Mucosa of rectum (tissue), 2 donors: ENCODE measurements around the gene OR8B4.
"Not testable (repeated sequence)": the region's sequence is repeated elsewhere in the genome, so short reads cannot be mapped to it uniquely, and the experiment has no call there.

Experiments used
- H3K27ac ChIP-seq, 2 donors: one replicate each; pipeline ENCODE4 v1.7.0; 2013; ENCODE audit warnings: inconsistent platforms in 2 of 2, low read depth in 2 of 2, low read length in 2 of 2
- H3K27me3 ChIP-seq, 2 donors: one replicate each; pipeline ENCODE4 v1.7.0; 2013; ENCODE audit warnings: low read length in 2 of 2; ENCODE audit not compliant: control insufficient read depth in 2 of 2, insufficient read depth in 2 of 2
- H3K36me3 ChIP-seq, 2 donors: one replicate each; pipeline ENCODE4 v1.7.0; 2013; ENCODE audit warnings: low read length in 2 of 2; ENCODE audit not compliant: control insufficient read depth in 2 of 2, insufficient read depth in 2 of 2
- H3K4me1 ChIP-seq, 2 donors: one replicate each; pipeline ENCODE4 v1.7.0; 2013; ENCODE audit warnings: low read length in 2 of 2, mild to moderate bottlenecking in 1 of 2; ENCODE audit not compliant: control insufficient read depth in 2 of 2, insufficient read depth in 2 of 2
- H3K4me3 ChIP-seq, 2 donors: one replicate each; pipeline ENCODE4 v1.7.0; 2013; ENCODE audit warnings: low read length in 2 of 2
- H3K9ac ChIP-seq, 2 donors: one replicate each; pipeline ENCODE4 v1.7.0; 2013; ENCODE audit warnings: low read length in 2 of 2, low read depth in 1 of 2, mild to moderate bottlenecking in 1 of 2
- H3K9me3 ChIP-seq, 2 donors: one replicate each; pipeline ENCODE4 v1.7.0; 2013; ENCODE audit warnings: low read length in 2 of 2; ENCODE audit not compliant: control insufficient read depth in 2 of 2
- donor health status: healthy.
- donor health status: Normal muscosa, but diverticular disease.

The OR8B4 gene

GRCh38 chr11:124424384-124424921, at the start of gene OR8B4:
Gene OR8B4 (minus strand): TSS chr11:124424871. CDS start chr11:124424871, 0 bp downstream.
- H3K27me3 ChIP-seq, result peaks cover 0 to 5% of the 10 kb centered on the region in 2 donors
- no peak within 1 kb of the TSS for H3K4me3 ChIP-seq
- H3K27ac ChIP-seq, result no peak within 1 kb of the TSS
- no peaks in the 10 kb centered on the region for H3K36me3 ChIP-seq
- no peak within 1 kb of the TSS for H3K9ac ChIP-seq
- no peaks in the 10 kb centered on the region for H3K9me3 ChIP-seq
- H3K4me1 ChIP-seq, result no peaks in the 10 kb centered on the region

- Histone ChIP-seq H3K4me1 (no peaks in the 10 kb centered on the region), H3K4me3 (no peak overlapping the region), H3K27ac (no peak overlapping the region), H3K36me3 (no peaks in the 10 kb centered on the region), H3K9ac (no peak overlapping the region), H3K27me3 (no peaks in the 10 kb centered on the region), H3K9me3 (no peaks in the 10 kb centered on the region)
These were observed 49.4 kb upstream of the OR8B4 start for GRCh38 chr11:124474079-124474478.

- Histone ChIP-seq H3K36me3 (no peaks in the 10 kb centered on the region), H3K27ac (no peak overlapping the region), H3K9me3 (no peaks in the 10 kb centered on the region), H3K27me3 (no peaks in the 10 kb centered on the region), H3K4me1 (no peaks in the 10 kb centered on the region), H3K4me3 (no peak overlapping the region), H3K9ac (no peak overlapping the region)
These were observed 48.8 kb upstream of the OR8B4 start for GRCh38 chr11:124473476-124473875.

- Histone ChIP-seq H3K27me3 (no peaks in the 10 kb centered on the region), H3K27ac (no peak overlapping the region), H3K4me1 (no peaks in the 10 kb centered on the region), H3K9ac (no peak overlapping the region), H3K36me3 (no peaks in the 10 kb centered on the region), H3K9me3 (no peaks in the 10 kb centered on the region), H3K4me3 (no peak overlapping the region)
These were observed 46.0 kb upstream of the OR8B4 start for GRCh38 chr11:124470561-124471227.

- no peak overlapping the region for H3K4me3 ChIP-seq
- no peaks in the 10 kb centered on the region for H3K36me3 ChIP-seq
- no peak overlapping the region for H3K27ac ChIP-seq
- H3K27me3 ChIP-seq, result no peaks in the 10 kb centered on the region
- H3K9me3 ChIP-seq, result no peaks in the 10 kb centered on the region
- H3K9ac ChIP-seq, result no peak overlapping the region
- no peaks in the 10 kb centered on the region for H3K4me1 ChIP-seq
These were observed 42.8 kb upstream of the OR8B4 start for GRCh38 chr11:124467381-124467927.

- H3K27ac ChIP-seq, result no peak overlapping the region
- no peak overlapping the region for H3K4me3 ChIP-seq
- no peaks in the 10 kb centered on the region for H3K4me1 ChIP-seq
- no peaks in the 10 kb centered on the region for H3K36me3 ChIP-seq
- H3K9me3 ChIP-seq, result no peaks in the 10 kb centered on the region
- no peak overlapping the region for H3K9ac ChIP-seq
- H3K27me3 ChIP-seq, result no peaks in the 10 kb centered on the region
These were observed 40.7 kb upstream of the OR8B4 start for GRCh38 chr11:124465368-124465767.

- Histone ChIP-seq H3K36me3 (no peaks in the 10 kb centered on the region), H3K9ac (no peak overlapping the region), H3K4me3 (no peak overlapping the region), H3K4me1 (no peaks in the 10 kb centered on the region), H3K9me3 (no peaks in the 10 kb centered on the region), H3K27me3 (no peaks in the 10 kb centered on the region), H3K27ac (no peak overlapping the region)
These were observed 39.3 kb upstream of the OR8B4 start for GRCh38 chr11:124463990-124464389.

GRCh38 chr11:124463324-124463723, 38.7 kb upstream of the OR8B4 start:
- no peaks in the 10 kb centered on the region for H3K27me3 ChIP-seq
- H3K4me1 ChIP-seq, result no peaks in the 10 kb centered on the region
- H3K27ac ChIP-seq, result no peak overlapping the region
- H3K4me3 ChIP-seq, result no peak overlapping the region
- no peaks in the 10 kb centered on the region for H3K36me3 ChIP-seq
- no peak overlapping the region for H3K9ac ChIP-seq
- no peaks in the 10 kb centered on the region for H3K9me3 ChIP-seq

GRCh38 chr11:124460459-124460858, 35.8 kb upstream of the OR8B4 start:
- no peak overlapping the region for H3K4me3 ChIP-seq
- H3K9ac ChIP-seq, result no peak overlapping the region
- H3K4me1 ChIP-seq, result no peaks in the 10 kb centered on the region
- no peaks in the 10 kb centered on the region for H3K9me3 ChIP-seq
- H3K27me3 ChIP-seq, result no peaks in the 10 kb centered on the region
- no peaks in the 10 kb centered on the region for H3K36me3 ChIP-seq
- H3K27ac ChIP-seq, result no peak overlapping the region

- not testable (repeated sequence) for H3K27me3 ChIP-seq, H3K9me3 ChIP-seq, H3K36me3 ChIP-seq, H3K4me1 ChIP-seq, H3K4me3 ChIP-seq, H3K27ac ChIP-seq, H3K9ac ChIP-seq
These were observed 34.7 kb upstream of the OR8B4 start for GRCh38 chr11:124459379-124459778.
